Ovary (tissue), 9 donors: Measurements from ENCODE around the gene OPCML. TPM values are rescaled to one million over a fixed set of nuclear protein-coding genes. Genes with fewer than 3 reads are reported as not detected.

ENCODE experiments used
- DNase-seq, 5 donors: peaks; one replicate each; pipeline ENCODE4 v3.0.0-alpha.2; 2019 to 2020
- H3K27ac ChIP-seq, 2 donors: fragments of 200-600 bp; one replicate each; pipeline versions ENCODE4 v1.5.1 to v1.8.0; 2019 to 2022
- H3K27me3 ChIP-seq: fragments of 200-600 bp; one replicate; pipeline ENCODE4 v1.8.0; 2022
- H3K36me3 ChIP-seq: fragments of 200-600 bp; sonication (generic); one replicate; pipeline ENCODE4 v1.5.1; 2019
- H3K4me1 ChIP-seq: one replicate; pipeline ENCODE4 v1.8.1; 2013; ENCODE audit warnings: mild to moderate bottlenecking, moderate library complexity; ENCODE audit not compliant: insufficient read depth
- H3K4me3 ChIP-seq: fragments of 200-600 bp; sonication (generic); one replicate; pipeline ENCODE4 v1.5.1; 2017
- H3K9me3 ChIP-seq, 2 donors: fragments of 200-600 bp in 1 of 2; sonication (generic) in 1 of 2; one replicate each; pipeline versions ENCODE4 v1.5.1 to v1.8.1; 2013 to 2019; ENCODE audit warnings: mild to moderate bottlenecking in 1 of 2, moderate library complexity in 1 of 2
- EP300 ChIP-seq: sonication (generic); formaldehyde crosslinking; IDR thresholded peaks from one replicate; pipeline ENCODE4 v1.6.1; 2017; ENCODE audit warnings: antibody characterized with exemption
- POLR2A ChIP-seq: fragments of 450-650 bp; IDR thresholded peaks from one replicate; pipeline ENCODE4 v1.6.1; 2017; ENCODE audit warnings: antibody characterized with exemption, mild to moderate bottlenecking, moderate library complexity
- WGBS, 3 donors: extraction: QIAGEN DNeasy Blood & Tissue Kit in 1 of 3; methylation state at CpG; one replicate each; pipeline versions ENCODE4 v1.1.5 to v1.1.7; 2013 to 2017; 5-methylcytosine and 5-hydroxymethylcytosine counted together
- intact Hi-C, 4 donors: fragments of 100-400 bp; cut with DNase I; formaldehyde crosslinking; loops; one replicate each; pipeline versions ENCODE4 v1.11.0 to v1.15.1; 2022 to 2023
- polyA plus RNA-seq, 2 donors: library from polyadenylated mRNA; stranded (reverse); fragments of 200-250 nt in 1 of 2; fragments of 350-450 nt in 1 of 2; fragmentation: Illumina TruSeq in 1 of 2; extraction: RNeasy Lipid Tissue Mini Kit (QIAGEN cat#74804) in 1 of 2; gene quantifications; one replicate each; pipeline ENCODE4 v1.2.3, GENCODE V29; 2013 to 2014
- total RNA-seq, 7 donors: library from RNA; depleted of rRNA in 2 of 7; stranded (reverse); fragments of >200 nt in 2 of 7; fragmentation: NEBNext Ultra II Directional in 3 of 7; extraction: Animal tissue kit (Norgen Biotek cat#: 25700) in 3 of 7; gene quantifications; one replicate each; pipeline versions ENCODE4 v1.1.0 to v1.2.4, GENCODE V29; 2016 to 2023
- TF ChIP-seq, protein P1 (sequence below), 3 donors: fragments of 450-650 bp in 2 of 3; fragments of 200-600 bp in 1 of 3; IDR thresholded peaks; one replicate each; pipeline versions ENCODE4 v1.5.1 to v1.8.0; 2016 to 2022; ENCODE audit warnings: antibody characterized with exemption in 3 of 3, mild to moderate bottlenecking in 1 of 3
- donor health status: DM: no; HTN: no; CAD: no; lungs with moderate emphysema.
- donor health status: DM: no; HTN: no; CAD: no.
- donor health status: Bipolar disorder and iron deficiency.
- donor health status: DM: yes; HTN: yes; CAD: no.
- donor health status: DM: no; HTN: no; CAD: no.
- donor health status: DM: yes; HTN: yes; CAD: no.

Gene OPCML
- total and polyA plus RNA-seq, 9 donors = under 0.01 to 2.8 (median 0.32) TPM; not detected in 2

- Histone ChIP-seq H3K36me3 (no peaks in the 10 kb centered on the region), H3K27ac (no peak overlapping the region), H3K9me3 (no peaks in the 10 kb centered on the region), H3K4me3 (no peak overlapping the region), H3K27me3 (no peaks in the 10 kb centered on the region), H3K4me1 (no peaks in the 10 kb centered on the region)
- TF ChIP-seq EP300 (no peak), POLR2A (no peak)
- TF ChIP-seq, protein P1, sequence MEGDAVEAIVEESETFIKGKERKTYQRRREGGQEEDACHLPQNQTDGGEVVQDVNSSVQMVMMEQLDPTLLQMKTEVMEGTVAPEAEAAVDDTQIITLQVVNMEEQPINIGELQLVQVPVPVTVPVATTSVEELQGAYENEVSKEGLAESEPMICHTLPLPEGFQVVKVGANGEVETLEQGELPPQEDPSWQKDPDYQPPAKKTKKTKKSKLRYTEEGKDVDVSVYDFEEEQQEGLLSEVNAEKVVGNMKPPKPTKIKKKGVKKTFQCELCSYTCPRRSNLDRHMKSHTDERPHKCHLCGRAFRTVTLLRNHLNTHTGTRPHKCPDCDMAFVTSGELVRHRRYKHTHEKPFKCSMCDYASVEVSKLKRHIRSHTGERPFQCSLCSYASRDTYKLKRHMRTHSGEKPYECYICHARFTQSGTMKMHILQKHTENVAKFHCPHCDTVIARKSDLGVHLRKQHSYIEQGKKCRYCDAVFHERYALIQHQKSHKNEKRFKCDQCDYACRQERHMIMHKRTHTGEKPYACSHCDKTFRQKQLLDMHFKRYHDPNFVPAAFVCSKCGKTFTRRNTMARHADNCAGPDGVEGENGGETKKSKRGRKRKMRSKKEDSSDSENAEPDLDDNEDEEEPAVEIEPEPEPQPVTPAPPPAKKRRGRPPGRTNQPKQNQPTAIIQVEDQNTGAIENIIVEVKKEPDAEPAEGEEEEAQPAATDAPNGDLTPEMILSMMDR (IDR thresholded peaks at IDR 0.05) = no peak
- intact Hi-C loops = no loop called here
- 2 to 14% (median 9%) methylated on average over 7 to 23 of the region's 23 CpGs for WGBS, 3 donors
- peak in 2 of 5 donors; percentile 23 to 30 for DNase-seq
Measured at GRCh38 chr11:133082453-133082781, 449.9 kb downstream of the OPCML start.

DNA sequence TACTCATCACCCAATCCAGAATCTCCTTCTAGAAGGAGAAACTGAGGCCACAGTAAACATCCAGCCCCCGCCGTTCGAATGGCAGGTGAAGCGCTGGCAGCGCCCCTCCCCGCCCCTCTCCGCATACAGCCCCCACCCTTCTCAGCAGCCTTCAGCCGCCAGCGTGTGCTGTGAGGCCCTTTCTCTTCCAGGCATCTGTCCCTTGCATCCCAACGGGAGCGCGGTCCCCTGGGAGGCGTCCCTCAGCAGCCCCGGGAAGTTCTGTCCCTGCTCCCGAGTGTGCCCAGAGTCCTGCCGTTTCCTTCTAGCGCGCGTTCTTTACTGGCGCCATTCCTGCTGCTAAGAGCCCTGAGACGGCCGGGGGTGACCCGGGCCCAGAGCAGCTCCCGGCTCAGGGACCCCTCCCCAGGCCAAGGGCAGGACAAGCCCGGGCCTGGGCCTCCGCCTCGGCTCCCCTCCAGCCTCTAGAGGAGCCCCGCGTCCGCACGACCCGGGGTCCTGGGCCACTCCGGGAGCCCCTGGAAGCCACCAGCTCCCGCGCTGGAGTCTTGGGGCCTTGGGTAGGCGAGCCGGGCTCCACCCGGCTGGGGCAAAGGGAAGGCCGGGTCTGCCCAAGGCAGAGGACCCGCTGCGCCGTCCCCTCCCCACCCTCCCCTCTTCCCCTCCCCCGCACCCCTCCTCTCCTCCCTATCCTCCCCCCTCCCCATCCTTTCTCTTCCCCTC is 450.4 kb downstream of the OPCML start:
- TF ChIP-seq, protein P1 (IDR thresholded peaks at IDR 0.05) = no peak
- no peak for TF ChIP-seq EP300
- H3K4me1 ChIP-seq = no peaks in the 10 kb centered on the region
- intact Hi-C loops = no loop called here
- no peaks in the 10 kb centered on the region for H3K27me3 ChIP-seq
- H3K9me3 ChIP-seq = no peaks in the 10 kb centered on the region
- WGBS, 3 donors = 56 to 66% (median 65%) methylated on average over 39 to 43 of the region's 43 CpGs
- no peak overlapping the region for H3K4me3 ChIP-seq
- no peaks in the 10 kb centered on the region for H3K36me3 ChIP-seq
- no peak overlapping the region for H3K27ac ChIP-seq
- no peak for DNase-seq

- Histone ChIP-seq H3K27me3 (no peaks in the 10 kb centered on the region), H3K36me3 (no peaks in the 10 kb centered on the region), H3K27ac (no peak overlapping the region), H3K4me3 (no peak overlapping the region), H3K4me1 (no peaks in the 10 kb centered on the region), H3K9me3 (no peaks in the 10 kb centered on the region)
- no peak for TF ChIP-seq POLR2A
- TF ChIP-seq, protein P1 (IDR thresholded peaks at IDR 0.05) = no peak
- no peak for TF ChIP-seq EP300
- no peak for DNase-seq
- intact Hi-C loops = no loop called here
- 69 to 79% (median 70%) methylated on average over 8 to 9 of the region's 9 CpGs for WGBS, 3 donors
Measured at GRCh38 chr11:133081020-133081419, 451.3 kb downstream of the OPCML start.

DNA sequence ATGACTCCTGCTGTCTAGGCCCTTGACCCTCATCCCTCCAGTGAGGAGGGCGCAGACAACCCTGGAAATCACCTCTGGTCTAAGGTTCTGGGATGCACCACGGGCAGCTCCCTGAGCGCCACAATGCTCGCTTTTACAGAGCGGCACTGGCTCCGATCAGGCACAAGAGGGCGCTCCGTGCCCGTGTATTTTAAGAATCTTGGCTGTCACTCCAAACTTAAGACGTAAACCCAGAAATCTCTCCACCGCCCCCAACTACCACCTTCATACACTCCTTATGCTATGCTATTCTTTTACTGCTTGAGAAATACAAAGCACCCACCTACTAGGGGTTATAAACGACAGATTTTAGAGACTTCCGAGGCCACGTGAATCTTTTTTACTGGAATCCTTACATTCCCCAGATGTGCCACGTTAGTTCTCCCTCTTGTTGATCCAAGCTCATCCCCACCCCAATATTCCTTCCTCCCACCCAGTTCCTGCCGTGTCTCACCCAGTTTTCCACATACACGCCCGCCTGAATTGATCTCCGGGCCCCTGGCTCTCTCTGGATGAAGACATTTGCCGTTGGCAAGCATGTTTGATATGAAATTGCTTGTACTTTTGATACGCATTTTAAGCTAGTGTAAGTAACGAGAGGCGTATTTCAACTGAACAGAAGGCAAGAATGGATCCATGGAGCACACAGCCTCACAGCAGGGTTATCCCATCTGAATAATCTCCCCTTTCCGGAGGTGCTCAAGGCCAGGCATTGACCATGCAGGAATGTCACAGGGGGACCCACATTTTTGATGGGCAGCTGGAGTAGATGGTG is 453.5 kb downstream of the OPCML start:
- DNase-seq = no peak
- H3K36me3 ChIP-seq = no peaks in the 10 kb centered on the region
- H3K9me3 ChIP-seq = no peaks in the 10 kb centered on the region
- H3K27me3 ChIP-seq = no peaks in the 10 kb centered on the region
- no peaks in the 10 kb centered on the region for H3K4me1 ChIP-seq
- WGBS, 3 donors = 18 to 30% (median 19%) methylated on average over 24 of the region's 24 CpGs
- no peak overlapping the region for H3K4me3 ChIP-seq
- intact Hi-C loops = no loop called here
- H3K27ac ChIP-seq = no peak overlapping the region
- TF ChIP-seq POLR2A = no peak
- TF ChIP-seq, protein P1 (IDR thresholded peaks at IDR 0.05) = no peak
- TF ChIP-seq EP300 = no peak
